GM18508 (cell line): ENCODE results near the gene TRPM3.

Experiments used
- ATAC-seq: cut with Tn5 transposase; IDR thresholded peaks from one replicate; pipeline ENCODE4 v1.9.1; 2021; ENCODE audit warnings: moderate number of reproducible peaks; ENCODE audit not compliant: insufficient read depth, unreplicated experiment

TRPM3 gene

DNA sequence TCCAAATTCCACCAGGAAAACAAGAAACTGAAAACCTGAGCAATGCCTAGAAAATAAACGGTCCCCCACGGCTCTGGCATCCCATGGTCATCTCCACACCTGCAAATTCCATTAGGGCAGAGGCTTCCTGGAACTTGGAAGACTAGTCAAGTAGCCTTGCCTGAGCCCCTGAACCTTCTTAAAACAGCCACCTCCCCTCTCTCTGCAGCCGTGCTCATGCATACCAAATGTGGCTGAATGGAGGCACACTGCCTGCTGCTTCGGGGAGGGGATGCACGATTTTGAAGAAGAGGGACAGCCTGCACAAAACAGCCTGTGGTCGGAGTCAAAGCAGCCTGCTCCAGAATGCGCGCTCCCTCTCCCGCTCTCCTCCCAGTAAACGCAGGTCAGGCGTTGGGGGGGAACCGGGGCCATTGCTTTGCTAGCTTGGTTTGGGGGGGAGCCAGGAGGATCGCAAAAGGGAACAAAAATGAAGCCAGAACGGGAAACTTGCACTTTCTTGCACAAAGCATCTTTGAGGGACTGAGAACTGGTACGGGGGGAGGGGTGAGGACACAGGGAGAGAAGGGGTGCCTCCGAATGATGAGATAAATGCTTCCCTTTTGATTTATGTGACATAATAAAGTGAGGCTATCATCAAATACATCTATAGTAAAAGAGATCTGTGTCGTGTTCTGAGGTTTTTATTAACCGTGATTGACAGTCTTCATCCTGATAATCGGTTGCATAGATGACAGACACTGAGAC lies at the start of gene TRPM3:
TSS of gene TRPM3 (minus strand) at position 347 of the 747 bp plus-strand sequence. CDS start at position 80, 267 bp downstream.
- no peak for ATAC-seq

DNA sequence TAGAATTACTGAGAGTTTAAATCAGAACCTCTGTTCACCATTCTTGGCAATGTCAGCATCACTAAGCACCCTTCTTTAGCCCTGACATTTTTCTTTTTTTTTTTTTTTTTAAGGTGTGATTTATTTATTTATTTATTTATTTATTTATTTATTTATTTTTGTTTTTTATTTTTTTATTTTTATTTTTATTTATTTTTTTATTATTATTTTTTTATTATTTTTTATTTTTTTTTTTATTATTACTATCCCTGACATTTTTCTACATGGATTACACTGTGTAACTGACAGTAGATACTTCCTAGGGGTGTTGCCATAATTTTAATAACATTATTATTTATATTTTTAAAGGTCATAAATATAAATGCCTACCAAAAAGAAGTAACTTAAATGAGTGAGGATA lies 47.0 kb upstream of the TRPM3 start:
- no peak for ATAC-seq

DNA sequence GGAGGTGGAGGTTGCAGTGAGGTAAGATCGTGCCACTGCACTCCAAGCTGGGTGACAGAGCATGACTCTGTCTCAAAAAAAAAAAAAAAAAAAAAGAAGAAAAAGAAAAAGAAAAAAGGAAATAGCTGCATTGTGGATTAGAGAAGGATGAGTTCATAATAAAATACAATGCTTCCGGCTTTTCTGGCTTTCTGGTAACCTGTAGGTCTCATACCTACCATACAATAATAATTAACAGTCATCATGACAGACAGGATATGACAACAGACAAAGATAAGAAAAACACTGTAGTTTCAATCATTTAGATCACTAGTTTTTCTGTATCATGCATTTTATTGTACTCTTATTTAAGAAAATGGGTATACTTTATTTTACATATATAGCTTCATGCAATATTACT lies 40.7 kb upstream of the TRPM3 start:
- ATAC-seq, result no peak

DNA sequence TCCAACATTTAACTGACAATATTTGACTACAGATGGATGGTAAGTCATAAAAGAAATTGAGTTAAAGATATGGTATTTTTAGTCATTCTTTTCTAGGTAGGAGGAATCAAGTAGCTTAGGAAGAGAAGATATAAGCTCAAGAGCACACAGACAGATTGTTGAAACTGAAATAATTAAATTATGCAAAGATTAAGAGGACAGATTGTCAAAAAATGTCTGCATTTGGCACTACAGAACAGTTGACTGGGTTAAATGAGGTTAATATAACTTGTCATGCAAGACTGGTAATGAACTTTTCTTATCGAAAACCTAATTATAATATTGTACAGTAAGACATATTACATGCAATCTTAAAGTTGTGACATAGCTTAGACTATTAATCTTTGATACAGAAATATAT lies 36.3 kb upstream of the TRPM3 start:
- ATAC-seq, result no peak

DNA sequence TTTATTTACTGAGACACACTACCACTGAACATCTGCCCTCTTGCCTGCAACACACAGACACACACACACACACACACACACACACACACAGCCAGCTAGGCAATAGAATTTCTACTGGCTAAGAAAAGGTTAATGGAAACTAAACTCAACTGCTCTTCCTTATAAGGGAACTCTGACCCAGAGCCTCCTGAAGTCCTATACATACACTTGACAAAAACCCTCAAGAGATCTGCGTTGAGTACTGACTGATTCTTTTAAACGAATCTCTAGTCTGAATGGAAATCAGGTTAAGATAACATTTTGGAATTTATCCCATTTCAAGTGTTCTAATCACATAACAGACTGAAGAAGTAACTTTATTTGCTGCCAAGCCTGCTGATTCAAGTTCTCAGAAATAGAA lies 25.9 kb upstream of the TRPM3 start:
- ATAC-seq, result no peak

DNA sequence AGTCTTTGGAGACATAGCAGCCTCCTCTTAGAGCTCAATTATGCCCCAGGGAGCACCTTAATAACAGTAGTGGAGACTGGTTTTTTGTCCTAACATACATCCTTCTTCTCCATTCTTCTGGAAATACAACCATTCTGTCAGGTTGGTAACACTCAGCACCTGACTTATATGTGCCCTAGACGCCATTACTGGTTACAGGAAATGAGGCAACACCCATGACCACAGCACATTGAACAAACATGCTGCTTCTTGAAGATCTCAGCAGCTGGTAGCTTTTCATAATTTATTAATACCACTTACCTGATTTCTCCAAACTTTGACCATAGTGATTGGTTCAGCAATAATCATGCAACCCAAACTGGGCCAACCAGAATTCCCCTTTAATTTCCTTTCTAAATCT lies 25.1 kb upstream of the TRPM3 start:
- ATAC-seq, result no peak

DNA sequence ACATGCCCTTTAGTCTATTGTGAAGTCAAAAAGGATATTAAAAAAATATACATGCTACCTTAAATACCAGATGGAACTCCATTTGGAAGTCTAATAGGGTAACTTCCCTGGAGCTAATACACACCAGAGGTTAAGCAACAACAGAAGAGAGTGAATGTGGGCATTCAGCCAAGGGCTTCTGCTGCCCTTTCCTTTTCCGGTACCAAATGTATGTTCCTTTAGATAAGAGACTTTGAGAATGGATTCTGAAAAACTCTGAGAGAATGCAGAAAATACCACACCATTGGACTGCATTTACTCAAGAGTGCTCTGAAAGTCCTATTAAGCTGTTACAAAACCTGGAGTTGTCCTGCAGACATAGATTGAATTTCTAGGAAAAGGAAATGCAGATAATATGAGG lies 23.8 kb upstream of the TRPM3 start:
- no peak for ATAC-seq

DNA sequence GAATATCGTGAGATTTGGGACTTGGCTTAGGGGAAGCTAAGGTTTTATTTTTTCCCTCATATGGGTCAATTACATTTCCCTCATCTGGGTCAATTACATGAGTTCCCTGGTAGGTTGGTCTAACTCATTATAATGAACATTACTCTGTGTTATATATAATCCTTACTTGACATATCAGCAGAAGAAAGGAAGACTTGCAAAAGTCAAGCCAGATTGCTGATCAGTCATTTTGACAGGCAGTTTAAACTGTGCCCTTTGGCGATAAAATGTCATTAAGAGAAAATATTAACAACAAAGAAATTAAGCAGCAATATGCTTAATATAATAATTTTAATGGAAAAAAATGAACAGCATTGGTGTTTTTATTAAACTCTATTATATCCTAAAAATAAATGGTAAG lies 23.1 kb upstream of the TRPM3 start:
- no peak for ATAC-seq

DNA sequence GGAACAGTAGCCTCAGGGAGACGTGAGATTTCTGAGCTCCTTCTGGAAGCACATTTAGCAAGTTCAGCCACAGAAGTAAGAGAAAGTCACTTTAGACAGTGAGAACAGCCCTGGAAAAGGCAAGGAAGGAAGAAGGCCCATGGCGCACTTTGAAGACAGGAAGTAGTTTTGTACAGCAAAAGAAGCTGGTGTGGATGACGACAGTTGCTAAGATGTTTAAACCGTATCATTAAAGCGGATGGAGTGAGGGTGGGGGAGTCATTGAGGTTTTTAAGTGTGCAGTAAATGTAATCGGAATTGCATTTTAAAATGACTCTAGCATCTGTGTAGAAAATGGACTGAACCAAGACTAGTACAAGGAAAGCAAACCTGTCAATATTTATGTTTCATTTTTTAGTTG lies 15.3 kb upstream of the TRPM3 start:
- ATAC-seq, result no peak

DNA sequence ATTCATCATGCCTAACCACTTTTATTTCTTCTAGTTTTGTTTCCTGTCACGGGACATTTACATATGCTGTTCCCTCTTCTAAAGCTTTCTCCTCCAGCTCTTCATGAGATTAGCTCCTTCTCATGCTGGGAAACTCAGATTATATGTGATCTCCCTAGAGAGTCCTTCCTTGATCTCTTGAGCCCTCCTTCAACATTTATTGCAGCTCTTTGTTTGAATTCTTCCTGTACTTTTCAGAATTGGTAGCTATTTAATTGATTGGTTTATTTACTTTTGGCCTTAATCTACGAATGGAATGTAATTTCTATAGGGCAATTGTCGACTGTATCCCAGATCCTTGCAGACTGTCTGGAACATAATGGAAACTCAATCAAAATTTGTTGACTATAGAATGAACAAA lies 9.7 kb upstream of the TRPM3 start:
- ATAC-seq, result no peak

DNA sequence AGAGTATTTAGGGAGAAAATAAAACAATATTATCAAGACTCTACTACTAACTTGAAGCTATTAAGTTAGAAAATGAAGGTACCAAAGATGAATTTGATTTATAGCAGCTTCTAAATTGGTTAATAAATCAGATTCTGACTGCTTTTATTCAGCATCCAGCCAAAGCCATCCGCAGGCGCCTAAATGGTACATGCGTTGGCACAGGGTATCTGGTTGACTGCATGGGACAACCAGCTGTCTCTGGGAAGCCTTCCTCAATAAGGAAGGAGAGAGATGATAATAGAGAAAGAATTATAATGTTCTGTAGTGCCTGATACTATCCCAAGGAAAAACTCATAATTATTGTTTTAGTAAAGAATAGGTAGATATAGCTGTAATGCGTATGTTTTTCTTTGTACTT lies 9.1 kb upstream of the TRPM3 start:
- no peak for ATAC-seq

DNA sequence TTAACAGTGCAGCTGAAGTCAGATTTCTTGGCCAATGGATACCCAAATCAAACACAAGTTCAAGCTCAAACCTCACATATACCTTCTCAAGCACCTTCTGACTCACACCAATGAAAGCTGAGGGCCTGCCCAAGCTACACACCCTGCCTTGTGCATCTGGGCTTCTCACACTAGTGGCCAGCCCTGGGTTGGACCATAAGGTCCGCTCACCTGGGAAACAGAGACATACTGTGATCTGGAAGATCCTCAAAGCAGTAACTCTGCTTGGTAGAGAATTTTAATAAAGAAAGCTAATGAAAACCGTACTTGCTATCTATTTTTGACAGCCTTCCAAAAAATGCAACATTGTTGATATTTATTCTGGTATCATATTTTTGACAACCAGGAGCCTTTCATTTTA lies 7.4 kb upstream of the TRPM3 start:
- no peak for ATAC-seq

DNA sequence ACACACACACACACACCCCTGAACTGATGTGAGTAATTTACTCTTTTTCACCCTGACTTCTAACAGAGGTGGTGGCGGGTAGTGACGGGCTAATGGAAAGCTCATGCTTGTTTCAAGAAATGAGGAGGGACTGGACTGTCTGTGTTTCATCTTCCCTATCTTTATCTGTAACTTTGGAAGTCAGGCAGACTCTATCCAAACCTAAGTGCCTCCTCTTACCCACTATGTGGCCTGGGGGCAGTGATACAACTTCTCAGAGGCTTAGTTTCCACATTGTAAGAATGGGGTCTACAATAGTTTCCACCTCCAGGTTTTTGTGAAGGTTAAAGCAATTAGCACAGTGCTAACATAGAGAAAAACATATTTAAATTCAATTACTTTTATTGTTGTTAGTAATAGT lies 5.9 kb upstream of the TRPM3 start:
- ATAC-seq, result no peak

DNA sequence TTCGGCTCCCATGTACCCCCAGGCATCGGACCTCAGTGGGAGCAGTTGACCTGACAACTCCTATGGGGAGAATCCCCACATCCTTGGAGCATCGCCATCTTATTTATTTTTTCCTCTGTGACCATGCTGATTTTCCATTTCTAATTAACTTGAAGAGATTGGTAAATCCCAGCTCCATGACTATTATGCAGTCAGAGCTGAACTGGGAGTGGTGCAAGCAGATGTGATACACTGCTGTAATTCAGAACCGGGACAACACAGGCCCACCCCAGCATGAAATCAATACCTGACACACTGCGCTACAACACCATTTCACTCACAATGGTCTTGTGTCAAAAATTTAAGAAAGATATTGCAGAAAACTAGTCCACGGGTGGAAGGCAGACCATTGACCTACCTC lies 1.0 kb upstream of the TRPM3 start:
- ATAC-seq, result no peak

DNA sequence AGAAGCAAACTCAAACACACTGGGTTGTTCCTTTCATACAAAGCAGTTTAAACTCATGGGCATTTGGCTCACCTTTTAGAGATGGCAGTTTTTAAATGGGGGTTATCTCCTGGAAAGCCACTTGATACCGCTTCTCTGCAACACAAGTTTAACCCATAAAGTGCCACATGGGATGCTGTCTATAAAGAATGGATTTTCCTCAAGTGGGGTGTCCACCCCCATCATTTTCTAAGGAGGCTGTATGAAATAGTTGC lies 528 bp upstream of the TRPM3 start:
- no peak for ATAC-seq

DNA sequence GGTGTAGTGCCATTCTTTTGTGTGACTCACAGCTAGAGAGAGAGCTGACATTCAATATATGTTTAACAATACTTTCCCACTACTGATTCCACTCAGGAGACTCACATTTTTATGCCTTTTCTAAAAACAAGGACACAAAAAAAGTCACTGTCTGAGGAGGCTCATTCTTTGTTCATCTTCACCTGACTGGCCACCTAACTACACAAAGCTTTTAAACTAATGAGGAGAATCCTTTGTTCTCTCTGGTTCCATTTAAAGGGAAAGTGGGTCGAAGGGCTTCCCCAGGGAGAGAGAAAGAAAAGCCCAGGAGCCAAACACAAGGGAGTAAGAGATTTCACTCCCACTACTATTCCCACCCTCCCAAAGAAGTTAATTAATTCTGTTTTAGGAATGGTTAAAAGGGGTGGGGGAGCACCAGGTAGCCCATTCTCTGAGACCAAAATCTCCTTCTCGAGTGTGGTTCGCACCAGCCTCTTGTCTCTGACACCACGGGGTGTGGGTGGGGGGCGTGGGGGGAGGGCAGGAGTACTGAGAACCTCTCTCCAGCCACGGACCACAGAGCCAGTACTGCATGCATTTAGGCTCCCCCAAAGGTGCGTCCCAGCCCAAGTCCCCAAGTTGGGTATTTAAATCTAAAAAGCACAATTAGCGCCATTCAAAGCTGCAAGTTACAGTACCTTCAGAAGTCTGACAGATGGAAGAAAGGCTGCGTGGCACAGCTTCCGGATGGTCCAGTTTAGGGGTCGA lies 747 bp downstream of the TRPM3 start:
- ATAC-seq, result no peak

DNA sequence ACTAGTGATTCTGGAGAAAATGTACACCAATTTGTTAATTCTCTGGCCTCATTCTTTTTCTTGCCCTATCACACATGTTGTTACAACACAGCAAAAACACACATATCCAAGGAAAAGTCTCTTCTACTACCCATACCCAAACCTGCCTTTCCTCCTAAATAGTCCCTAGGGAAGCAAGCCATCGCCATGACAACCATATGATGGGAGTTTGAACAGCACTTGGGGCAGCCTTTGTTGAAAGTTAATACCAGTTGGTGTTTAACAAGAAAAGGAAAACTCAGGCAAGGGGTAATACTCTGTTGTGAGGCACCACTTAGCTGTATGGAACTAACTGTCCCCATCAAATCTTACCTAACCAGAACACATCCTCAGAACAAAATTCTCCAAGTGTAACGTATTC lies 1.7 kb downstream of the TRPM3 start:
- ATAC-seq, result no peak

DNA sequence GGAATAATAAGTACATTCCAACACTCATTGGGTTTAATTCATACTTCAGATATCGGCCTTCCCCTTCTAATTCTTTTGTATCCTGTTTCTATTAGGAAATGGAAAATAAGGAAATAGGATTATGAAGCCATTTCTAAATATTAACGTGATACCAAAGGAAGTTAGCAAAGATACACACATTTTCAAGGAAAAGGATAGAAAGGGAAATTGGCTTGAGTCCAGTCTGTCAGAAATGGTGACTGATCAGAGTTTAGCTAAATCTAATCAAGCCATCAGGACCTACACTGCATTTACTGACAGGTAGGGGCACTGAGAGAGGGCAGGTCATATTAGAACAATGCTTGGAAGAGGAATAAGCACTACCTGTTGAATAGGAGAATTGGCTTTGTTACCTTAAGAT lies 3.1 kb downstream of the TRPM3 start:
- no peak for ATAC-seq

DNA sequence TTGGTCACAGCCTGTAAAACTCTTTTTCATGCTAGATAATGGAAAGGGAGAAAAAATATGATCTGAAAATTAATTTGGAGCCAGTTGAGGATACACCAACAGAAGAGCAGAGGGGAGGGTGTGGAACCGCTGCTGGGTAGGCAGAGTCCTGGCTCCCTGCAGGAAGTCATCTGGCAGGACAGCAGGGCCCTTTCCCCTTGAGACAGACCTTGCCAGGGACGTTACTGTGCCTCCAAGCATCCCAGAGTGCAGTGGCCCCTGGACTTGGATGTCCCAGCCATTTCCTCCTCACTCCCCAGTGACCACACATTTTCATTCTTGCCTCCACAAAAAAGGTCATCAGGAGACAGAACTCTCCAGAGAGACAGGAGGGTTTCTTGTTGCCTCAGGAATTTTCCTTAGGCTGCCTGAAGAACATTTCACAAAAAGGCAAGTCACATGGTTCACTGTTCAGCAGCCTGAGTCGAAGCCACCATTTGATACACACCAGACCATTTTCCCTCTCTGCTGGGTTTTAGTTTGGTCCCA lies 5.9 kb downstream of the TRPM3 start:
- no peak for ATAC-seq

DNA sequence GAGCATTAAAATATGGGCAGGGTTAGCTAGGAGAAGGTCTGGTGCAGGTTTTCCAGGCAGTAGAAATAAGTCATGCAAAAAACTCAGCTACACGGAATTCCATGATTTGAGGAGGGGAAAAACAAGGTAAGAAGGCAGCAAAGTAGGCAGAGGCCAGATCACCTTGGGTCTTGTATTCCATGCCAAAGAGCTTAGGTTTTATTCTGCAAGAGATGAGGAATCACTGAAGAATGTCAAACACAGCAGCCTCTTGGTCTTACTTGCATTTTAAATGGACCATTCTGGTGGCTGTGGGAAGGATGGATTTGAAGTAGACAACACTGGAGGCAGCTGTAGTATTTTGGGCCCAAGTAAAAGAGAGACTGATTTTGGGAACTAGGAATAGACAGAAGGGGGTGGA lies 8.6 kb downstream of the TRPM3 start:
- ATAC-seq, result no peak

DNA sequence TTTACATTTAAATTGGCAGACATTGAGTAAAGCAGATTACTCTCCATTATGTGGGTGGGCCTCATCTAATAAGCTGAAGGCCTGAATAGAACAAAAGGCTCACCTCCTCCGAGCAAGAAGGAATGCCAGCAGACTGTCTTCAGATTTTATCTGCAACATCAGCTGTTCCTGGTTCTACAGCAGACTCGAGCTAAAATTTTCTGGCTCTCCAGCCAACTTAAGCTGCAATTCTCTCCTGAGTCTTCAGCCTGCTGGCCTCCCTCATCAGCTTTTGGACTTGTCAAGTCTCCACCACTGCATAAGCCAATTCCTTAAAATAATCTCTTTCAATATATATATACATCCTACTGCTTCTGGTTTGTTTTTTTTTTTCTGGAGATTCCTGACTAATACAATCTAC lies 12.5 kb downstream of the TRPM3 start:
- ATAC-seq, result no peak

DNA sequence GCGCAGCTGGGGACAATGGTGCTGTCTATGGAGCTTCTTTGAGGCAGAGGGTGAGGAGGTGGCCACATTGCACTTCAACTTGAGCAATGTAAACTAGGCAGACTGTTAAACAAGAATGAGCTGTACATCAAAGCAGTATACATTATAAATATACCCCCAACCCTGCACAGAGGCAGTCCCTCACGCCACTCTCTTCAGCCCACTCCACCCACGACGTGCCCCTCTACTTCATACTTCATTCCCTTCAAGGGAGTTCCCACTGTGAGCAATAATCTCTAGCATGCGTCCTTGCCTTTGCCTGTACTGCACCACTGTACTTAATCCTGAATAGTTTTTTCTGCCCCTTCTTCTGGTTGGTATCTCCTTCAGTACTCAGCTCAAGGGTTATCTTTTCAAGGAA lies 14.4 kb downstream of the TRPM3 start:
- no peak for ATAC-seq
